Suprapubic skin (tissue), 3 donors: ENCODE data around the gene AFF2.

Source experiments
- CTCF ChIP-seq, 2 donors: fragments of 200-600 bp in 1 of 2; fragments of 450-650 bp in 1 of 2; sonication (generic) in 1 of 2; IDR thresholded peaks; one replicate each; pipeline ENCODE4 v1.5.1; 2016 to 2019; ENCODE audit warnings: antibody characterized with exemption in 2 of 2, mild to moderate bottlenecking in 1 of 2, moderate library complexity in 1 of 2
- POLR2A ChIP-seq, 2 donors: fragments of 450-650 bp; IDR thresholded peaks; one replicate each; pipeline ENCODE4 v1.6.1; 2017; ENCODE audit warnings: antibody characterized with exemption in 2 of 2, mild to moderate bottlenecking in 2 of 2, moderate library complexity in 2 of 2

GRCh38 chrX:148872881-148873280 lies 372.5 kb downstream of the AFF2 start:
- TF ChIP-seq CTCF (IDR thresholded peaks at IDR 0.05) (no peak), POLR2A (IDR thresholded peaks at IDR 0.05) (no peak)
